Astrocyte (in vitro differentiated cells and primary cell): ENCODE results near the gene PPP1R12A.

Source experiments
- EZH2 ChIP-seq: IDR thresholded peaks from 2 replicates; pipeline ENCODE4 v1.6.1; 2012; ENCODE audit warnings: mild to moderate bottlenecking, low read length, inconsistent platforms; ENCODE audit not compliant: insufficient read depth
- TF ChIP-seq, protein P1 (sequence below): IDR thresholded peaks from 2 replicates; pipeline ENCODE4 v1.5.1; 2011; ENCODE audit warnings: low read depth, mild to moderate bottlenecking, inconsistent platforms, low read length, moderate library complexity; ENCODE audit not compliant: insufficient read depth

DNA sequence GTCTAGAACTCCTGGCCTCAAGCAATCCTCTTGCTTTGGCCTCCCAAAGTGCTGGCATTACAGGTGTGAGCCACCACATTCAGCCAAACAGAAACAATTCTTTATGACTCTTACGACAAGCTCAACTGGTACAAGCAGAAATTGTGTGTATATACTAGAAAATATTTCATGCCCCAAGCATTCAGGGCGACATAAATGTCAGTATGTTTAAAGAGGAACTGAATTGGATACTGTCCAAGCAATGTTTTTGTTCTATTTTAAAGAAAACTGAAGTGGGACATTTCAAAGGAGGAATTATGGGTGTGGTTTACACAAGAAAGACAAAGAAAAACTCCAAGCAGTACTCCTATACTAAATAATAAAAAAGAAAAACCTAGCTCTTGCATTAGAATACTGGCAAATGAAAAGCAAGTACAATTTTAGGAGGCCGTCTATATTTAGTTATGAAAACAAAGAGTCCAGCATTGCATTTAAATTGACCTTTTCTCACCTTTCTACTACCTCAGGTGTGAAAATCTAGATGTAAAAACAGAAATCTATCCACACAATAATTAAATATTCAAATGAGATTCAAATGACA lies 48.9 kb downstream of the PPP1R12A start:
- TF ChIP-seq, protein P1, sequence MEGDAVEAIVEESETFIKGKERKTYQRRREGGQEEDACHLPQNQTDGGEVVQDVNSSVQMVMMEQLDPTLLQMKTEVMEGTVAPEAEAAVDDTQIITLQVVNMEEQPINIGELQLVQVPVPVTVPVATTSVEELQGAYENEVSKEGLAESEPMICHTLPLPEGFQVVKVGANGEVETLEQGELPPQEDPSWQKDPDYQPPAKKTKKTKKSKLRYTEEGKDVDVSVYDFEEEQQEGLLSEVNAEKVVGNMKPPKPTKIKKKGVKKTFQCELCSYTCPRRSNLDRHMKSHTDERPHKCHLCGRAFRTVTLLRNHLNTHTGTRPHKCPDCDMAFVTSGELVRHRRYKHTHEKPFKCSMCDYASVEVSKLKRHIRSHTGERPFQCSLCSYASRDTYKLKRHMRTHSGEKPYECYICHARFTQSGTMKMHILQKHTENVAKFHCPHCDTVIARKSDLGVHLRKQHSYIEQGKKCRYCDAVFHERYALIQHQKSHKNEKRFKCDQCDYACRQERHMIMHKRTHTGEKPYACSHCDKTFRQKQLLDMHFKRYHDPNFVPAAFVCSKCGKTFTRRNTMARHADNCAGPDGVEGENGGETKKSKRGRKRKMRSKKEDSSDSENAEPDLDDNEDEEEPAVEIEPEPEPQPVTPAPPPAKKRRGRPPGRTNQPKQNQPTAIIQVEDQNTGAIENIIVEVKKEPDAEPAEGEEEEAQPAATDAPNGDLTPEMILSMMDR, result no peak
- TF ChIP-seq EZH2, result no peak
